Endodermal cell (in vitro differentiated cells): ENCODE measurements around the gene DLGAP1. TPM values are rescaled to one million over a fixed set of nuclear protein-coding genes. Genes with fewer than 3 reads are reported as not detected.

Source experiments
- DNase-seq: peaks from one replicate; pipeline ENCODE4 v3.0.0-alpha.2; 2017
- H3K27ac ChIP-seq: 2 replicates; pipeline ENCODE4 v1.5.1; 2013; ENCODE audit warnings: mild to moderate bottlenecking, low read depth, low read length, moderate library complexity
- H3K27me3 ChIP-seq: 2 replicates; pipeline ENCODE4 v1.6.1; 2013; ENCODE audit warnings: mild to moderate bottlenecking, low read length, moderate library complexity; ENCODE audit not compliant: insufficient read depth, control insufficient read depth, poor library complexity, severe bottlenecking
- H3K36me3 ChIP-seq: 2 replicates; pipeline ENCODE4 v1.7.0; 2013; ENCODE audit warnings: mild to moderate bottlenecking, low read length, moderate library complexity; ENCODE audit not compliant: control insufficient read depth, insufficient read depth
- H3K4me1 ChIP-seq: one replicate; pipeline ENCODE4 v1.7.0; 2013; ENCODE audit warnings: low read length; ENCODE audit not compliant: control insufficient read depth, insufficient read depth
- H3K4me3 ChIP-seq: 2 replicates; pipeline ENCODE4 v1.5.1; 2013; ENCODE audit warnings: mild to moderate bottlenecking, low read length, moderate library complexity
- H3K9ac ChIP-seq: 2 replicates; pipeline ENCODE4 v1.6.1; 2013; ENCODE audit warnings: mild to moderate bottlenecking, low read length, moderate library complexity; ENCODE audit not compliant: poor library complexity, severe bottlenecking; ENCODE audit errors: extremely low read depth
- H3K9me3 ChIP-seq: 2 replicates; pipeline ENCODE4 v1.6.1; 2013; ENCODE audit warnings: mild to moderate bottlenecking, low read length, moderate library complexity; ENCODE audit not compliant: control insufficient read depth
- H3K27ac Mint-ChIP-seq: 2 replicates; pipeline ENCODE4 v1.8.0; 2020; ENCODE audit warnings: mixed read lengths
- H3K27me3 Mint-ChIP-seq: 2 replicates; pipeline ENCODE4 v1.8.0; 2021; ENCODE audit warnings: mild to moderate bottlenecking, mixed read lengths; ENCODE audit not compliant: insufficient read depth
- H3K36me3 Mint-ChIP-seq: 2 replicates; pipeline ENCODE4 v1.8.0; 2020; ENCODE audit warnings: low read depth, mixed read lengths
- H3K4me1 Mint-ChIP-seq: 2 replicates; pipeline ENCODE4 v1.8.0; 2020; ENCODE audit warnings: mixed read lengths
- H3K4me3 Mint-ChIP-seq: 2 replicates; pipeline ENCODE4 v1.8.0; 2020; ENCODE audit warnings: mild to moderate bottlenecking, moderate library complexity, mixed read lengths
- H3K9me3 Mint-ChIP-seq: 2 replicates; pipeline ENCODE4 v1.8.0; 2020; ENCODE audit warnings: mild to moderate bottlenecking, mixed read lengths
- CTCF ChIP-seq: fragments of 200-600 bp; sonication (generic); conservative IDR thresholded peaks from 2 replicates; pipeline ENCODE4 v1.5.0; 2021; ENCODE audit warnings: antibody characterized with exemption, mild to moderate bottlenecking
- WGBS, 2 experiments: methylation state at CpG; one replicate each; pipeline versions ENCODE4 v1.1.5 to v1.1.7; 2013; ENCODE audit warnings: missing lambda C conversion rate in 2 of 2, mixed read lengths in 1 of 2; ENCODE audit not compliant: insufficient coverage in 1 of 2, insufficient read length in 1 of 2; 5-methylcytosine and 5-hydroxymethylcytosine counted together
- total RNA-seq, 2 donors: library from RNA; stranded (reverse); fragmentation: NEBNext Ultra II Directional in 1 of 2; extraction: Animal tissue kit (Norgen Biotek cat#: 25700) in 1 of 2; gene quantifications; 2 replicates in 1 of 2; 3 replicates in 1 of 2; pipeline ENCODE4 v1.2.1, GENCODE V29; 2021

DLGAP1 gene
- total RNA-seq, 2 donors from 2014 or later: 11.5 to 21.5 TPM

DNA sequence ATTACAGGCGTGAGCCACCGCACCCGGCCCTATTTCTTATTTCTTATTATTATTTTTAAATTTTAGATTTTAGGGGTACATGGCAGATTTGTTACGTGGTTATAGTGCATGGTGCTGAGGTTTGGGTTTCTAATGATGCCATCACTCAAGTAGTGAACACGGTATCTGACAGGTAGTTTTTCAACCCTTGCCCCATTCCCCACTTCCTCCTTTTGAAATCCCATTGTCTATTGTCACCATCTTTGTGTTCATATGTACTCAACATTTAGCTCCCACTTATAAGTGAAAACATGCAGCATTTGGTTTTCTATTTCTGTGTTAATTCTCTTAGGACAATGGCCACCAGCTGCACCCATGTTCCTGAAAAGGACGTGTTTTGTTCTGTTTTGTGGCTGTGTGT is 965.6 kb downstream of the DLGAP1 start:
- Mint-ChIP-seq H3K36me3 (no peaks in the 10 kb centered on the region), H3K9me3 (no peaks in the 10 kb centered on the region), H3K27ac (no peak overlapping the region), H3K4me3 (no peak overlapping the region), H3K4me1 (peaks cover 46% of the 10 kb centered on the region), H3K27me3 (no peaks in the 10 kb centered on the region)
- Histone ChIP-seq H3K9ac (no peak overlapping the region), H3K27me3 (no peaks in the 10 kb centered on the region), H3K9me3 (peaks cover under 1% of the 10 kb centered on the region), H3K36me3 (no peaks in the 10 kb centered on the region), H3K4me1 (no peaks in the 10 kb centered on the region), H3K4me3 (no peak overlapping the region), H3K27ac (no peak overlapping the region)
- no peak for TF ChIP-seq CTCF
- no peak for DNase-seq
- 92 to 93% methylated on average over 2 to 3 of the region's 6 CpGs for WGBS, 2 experiments

DNA sequence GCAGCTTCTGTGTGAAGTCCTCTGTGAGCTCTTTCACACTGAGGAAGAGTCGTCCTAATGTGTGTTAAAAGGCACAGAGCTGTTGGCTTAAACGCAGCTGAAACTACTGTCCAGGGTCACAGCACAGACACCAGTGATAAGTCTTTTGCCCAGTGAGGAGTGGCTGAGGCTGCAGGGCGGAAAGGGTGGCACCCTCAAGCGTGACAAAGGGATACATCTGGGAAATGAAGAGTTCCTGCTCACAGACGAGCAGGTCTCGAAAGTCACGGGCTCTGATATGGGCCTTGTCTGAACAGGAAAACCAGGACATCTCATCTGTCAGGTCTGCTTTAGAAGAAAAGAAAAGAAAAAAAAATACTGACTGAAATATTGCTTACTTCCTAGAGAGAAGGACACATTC is 968.6 kb downstream of the DLGAP1 start:
- Histone ChIP-seq H3K4me1 (no peaks in the 10 kb centered on the region), H3K36me3 (no peaks in the 10 kb centered on the region), H3K9me3 (no peaks in the 10 kb centered on the region), H3K4me3 (no peak overlapping the region), H3K27me3 (no peaks in the 10 kb centered on the region), H3K9ac (no peak overlapping the region), H3K27ac (no peak overlapping the region)
- H3K4me1 Mint-ChIP-seq: peaks cover 30% of the 10 kb centered on the region
- no peak overlapping the region for H3K4me3 Mint-ChIP-seq
- H3K36me3 Mint-ChIP-seq: no peaks in the 10 kb centered on the region
- 92 to 97% methylated on average over 7 of the region's 7 CpGs for WGBS, 2 experiments
- no peaks in the 10 kb centered on the region for H3K27me3 Mint-ChIP-seq
- H3K27ac Mint-ChIP-seq: peak overlapping the region; percentile 28
- no peak for TF ChIP-seq CTCF
- DNase-seq: no peak
- H3K9me3 Mint-ChIP-seq: no peaks in the 10 kb centered on the region

GRCh38 chr18:3485153-3486149 is 969.7 kb downstream of the DLGAP1 start:
- Mint-ChIP-seq H3K27ac (no peak overlapping the region), H3K4me1 (peaks cover 36% of the 10 kb centered on the region), H3K4me3 (no peak overlapping the region), H3K9me3 (no peaks in the 10 kb centered on the region), H3K36me3 (no peaks in the 10 kb centered on the region), H3K27me3 (no peaks in the 10 kb centered on the region)
- no peak overlapping the region for H3K9ac ChIP-seq
- no peaks in the 10 kb centered on the region for H3K36me3 ChIP-seq
- no peaks in the 10 kb centered on the region for H3K4me1 ChIP-seq
- H3K4me3 ChIP-seq: no peak overlapping the region
- TF ChIP-seq CTCF: no peak
- no peaks in the 10 kb centered on the region for H3K27me3 ChIP-seq
- no peak overlapping the region for H3K27ac ChIP-seq
- no peak for DNase-seq
- H3K9me3 ChIP-seq: no peaks in the 10 kb centered on the region
- 60 to 91% methylated on average over 5 to 9 of the region's 9 CpGs for WGBS, 2 experiments
